Stimulated activated CD4-positive, alpha-beta T cell treated with anti-CD3 and anti-CD28 coated beads, Interleukin-12 subunit alpha, Interleukin-12 subunit beta, amount 100 ng/mL, for 24 hours (primary cell): ENCODE results near the gene IP6K2.

Experiments used
- DNase-seq, 2 experiments: peaks; one replicate each; pipeline ENCODE4 v3.0.0-alpha.2; 2020; ENCODE audit warnings: low read depth in 2 of 2

IP6K2 gene

GRCh38 chr3:48690846-48691458 is 26.1 kb downstream of the IP6K2 start:
- no peak for DNase-seq

- no peak for DNase-seq
These were observed 27.6 kb downstream of the IP6K2 start for GRCh38 chr3:48689384-48689783.

- DNase-seq, result no peak
These were observed 28.3 kb downstream of the IP6K2 start for GRCh38 chr3:48688737-48689075.

- DNase-seq, result no peak
These were observed 28.8 kb downstream of the IP6K2 start for GRCh38 chr3:48688032-48688736.

- DNase-seq, result no peak
These were observed 29.8 kb downstream of the IP6K2 start for GRCh38 chr3:48687220-48687678.

DNA sequence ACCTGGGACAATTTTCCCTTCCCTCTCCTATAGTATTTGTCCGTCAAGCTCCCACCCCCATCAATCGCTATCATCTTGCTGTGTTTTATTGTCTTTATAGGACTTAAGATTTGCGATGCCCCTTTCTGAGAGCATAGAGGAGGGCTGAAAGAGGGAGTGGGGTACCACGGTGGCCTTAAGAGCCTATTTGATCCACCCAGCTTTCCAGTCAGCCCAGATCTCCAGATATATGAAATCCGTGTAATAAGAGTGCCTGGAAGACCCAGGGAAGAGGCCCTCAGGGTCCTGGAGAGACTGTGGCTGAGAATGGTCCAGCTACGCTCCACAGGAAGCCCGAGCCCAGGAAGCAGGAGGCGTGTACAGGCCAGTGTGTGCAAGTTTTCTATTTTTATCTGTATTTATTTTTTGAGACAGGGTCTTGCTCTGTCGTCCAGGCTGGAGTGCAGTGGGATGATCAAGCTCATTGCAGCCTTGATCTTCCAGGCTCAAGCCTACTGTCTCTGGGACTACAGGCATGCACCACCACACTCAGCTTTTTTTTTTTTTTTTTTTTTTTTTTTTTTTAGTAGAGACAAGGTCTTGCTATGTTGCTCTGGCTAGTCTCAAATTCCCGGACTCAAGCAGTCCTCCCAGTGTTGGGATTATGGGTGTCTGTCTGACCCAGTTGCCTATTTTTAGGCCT is 30.3 kb downstream of the IP6K2 start:
- DNase-seq, result no peak

DNA sequence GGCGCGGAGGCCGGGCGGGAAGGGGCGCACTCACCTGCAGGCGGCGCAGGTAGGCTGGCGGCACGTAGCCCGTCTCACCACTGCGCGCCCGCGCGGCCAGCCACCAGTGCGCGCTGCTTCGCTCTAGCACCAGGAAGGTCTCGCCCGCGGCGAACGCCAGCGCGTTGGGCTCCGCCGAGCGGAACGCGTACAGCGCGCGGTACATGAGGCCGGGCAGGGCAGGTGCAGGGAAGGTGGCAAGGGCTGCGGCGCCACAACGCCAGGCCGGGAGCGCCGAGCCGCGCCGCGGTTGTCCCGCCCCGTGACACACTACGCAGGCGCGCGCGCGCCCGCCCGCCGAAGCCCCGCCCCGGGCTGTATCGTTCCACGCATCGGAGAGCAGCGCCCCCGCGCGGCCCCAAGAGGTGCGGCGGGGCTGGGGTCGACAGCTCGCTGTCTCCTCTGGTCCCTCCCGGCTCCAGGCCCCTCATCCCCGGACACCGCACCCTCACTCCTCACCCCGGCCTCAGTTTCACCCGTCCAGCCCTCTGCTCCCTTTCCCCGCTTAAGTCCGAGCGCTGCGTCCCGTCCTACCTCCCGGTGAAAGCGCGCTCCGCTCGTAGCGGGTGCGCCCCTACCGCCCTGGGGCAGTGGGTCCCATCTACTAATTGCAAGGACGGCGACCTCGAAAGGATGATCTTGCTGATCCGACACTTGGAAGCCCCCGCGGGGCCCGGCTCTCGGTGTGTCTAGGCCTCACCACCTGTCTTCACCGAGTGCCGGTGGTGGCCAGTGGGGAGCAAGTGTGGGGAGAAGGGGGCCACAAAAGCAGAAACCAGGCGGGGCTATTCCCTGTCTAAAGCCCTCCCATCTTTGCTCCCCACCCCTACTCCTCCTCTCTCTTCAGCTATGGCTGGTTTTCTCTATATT is 31.2 kb downstream of the IP6K2 start, which contains the start of gene NCKIPSD:
Gene NCKIPSD, minus strand, starts transcription at position 313 of the 909 bp plus-strand sequence. Its CDS starts 108 bp downstream, at position 205.
- peak; percentile 84 to 89 for DNase-seq

GRCh38 chr3:48685293-48685602 is 31.8 kb downstream of the IP6K2 start:
- no peak for DNase-seq

- no peak for DNase-seq
These were observed 32.4 kb downstream of the IP6K2 start for GRCh38 chr3:48684480-48685143.

- no peak for DNase-seq
These were observed 33.0 kb downstream of the IP6K2 start for GRCh38 chr3:48684054-48684349.

DNA sequence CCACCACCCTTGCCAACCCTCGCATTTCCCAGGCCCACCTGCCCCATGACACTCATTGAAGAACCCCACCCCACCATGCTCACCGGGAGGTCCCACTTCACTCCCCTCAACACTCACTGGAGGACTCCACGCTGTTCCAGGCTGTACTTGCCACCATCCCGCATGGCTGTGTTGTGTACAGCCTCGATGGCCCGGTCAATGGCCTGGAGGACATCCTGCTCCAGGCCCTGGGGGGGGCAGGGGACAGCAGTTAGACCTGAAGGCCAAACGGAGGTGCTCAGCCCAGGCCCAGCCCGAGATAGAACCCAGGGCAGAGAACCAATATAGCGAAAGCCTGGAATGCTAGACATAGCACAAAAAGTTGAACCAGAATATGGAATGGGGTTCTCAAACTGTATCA is 34.2 kb downstream of the IP6K2 start:
- no peak for DNase-seq

DNA sequence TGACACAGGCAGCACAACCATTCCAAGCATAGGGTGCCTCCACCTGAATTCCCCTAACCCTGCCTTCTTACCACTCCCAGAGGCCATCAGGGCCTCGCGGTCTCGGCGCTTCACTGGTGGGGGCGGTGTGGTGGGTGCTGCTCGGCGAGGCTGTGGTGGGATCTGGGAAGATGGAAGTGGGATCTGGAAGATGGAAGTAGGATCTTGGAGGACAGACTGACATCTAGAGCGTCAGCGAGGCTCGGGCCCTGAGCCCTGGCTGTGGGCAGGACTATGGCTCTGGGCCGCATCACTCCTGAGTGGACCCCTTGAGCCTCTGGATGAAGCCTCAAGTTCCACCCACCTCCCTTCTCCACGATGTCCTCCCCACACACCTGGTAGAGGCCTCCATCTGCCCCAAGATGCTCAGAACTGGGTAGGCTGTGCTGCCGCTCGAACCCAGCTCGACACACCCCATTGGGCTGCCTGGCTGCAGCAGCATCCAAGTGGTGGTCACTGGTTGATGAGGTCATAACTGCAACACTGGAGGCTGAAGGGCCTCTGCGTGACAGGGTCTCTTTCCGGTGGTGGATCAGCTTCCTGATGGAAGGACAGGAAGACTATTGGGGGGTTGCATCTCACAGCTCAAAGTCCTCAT is 34.9 kb downstream of the IP6K2 start:
- no peak for DNase-seq

GRCh38 chr3:48681541-48681880 is 35.5 kb downstream of the IP6K2 start:
- no peak for DNase-seq

DNA sequence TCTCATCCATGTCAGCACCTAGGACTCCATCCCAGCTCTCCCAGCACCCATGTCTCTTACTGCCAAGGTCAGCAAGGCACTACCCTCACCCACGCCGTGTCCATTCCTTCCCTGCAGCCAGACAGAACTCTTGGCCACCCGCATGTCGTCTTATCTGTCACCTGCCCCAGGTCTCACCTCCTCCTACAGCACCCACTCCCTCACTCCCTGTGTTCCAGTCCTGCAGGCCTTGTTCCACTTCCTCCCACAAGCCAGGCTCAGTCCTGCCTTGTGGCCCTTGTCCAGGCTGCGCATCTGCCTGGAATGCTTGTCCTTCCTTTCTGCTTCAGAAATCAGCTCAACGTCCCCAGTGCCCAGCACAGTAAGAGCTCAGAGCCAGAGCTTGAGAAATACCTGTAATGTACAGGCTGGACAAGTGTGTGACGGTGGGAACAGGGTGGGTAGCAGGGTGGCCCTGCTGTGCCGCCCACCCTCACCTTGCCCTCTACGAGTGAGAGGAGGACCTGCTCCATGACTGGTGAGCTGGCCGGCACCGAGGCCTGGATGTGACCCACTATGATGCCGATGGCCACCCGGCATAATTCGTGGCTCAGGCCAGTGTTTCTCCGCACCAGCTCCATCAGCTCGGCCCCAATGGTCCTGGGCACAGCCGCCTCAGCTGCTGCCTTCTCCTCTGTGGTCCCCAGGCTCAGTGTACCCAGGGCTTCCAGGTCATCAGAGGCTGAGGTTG is 36.0 kb downstream of the IP6K2 start:
- DNase-seq, result no peak

DNA sequence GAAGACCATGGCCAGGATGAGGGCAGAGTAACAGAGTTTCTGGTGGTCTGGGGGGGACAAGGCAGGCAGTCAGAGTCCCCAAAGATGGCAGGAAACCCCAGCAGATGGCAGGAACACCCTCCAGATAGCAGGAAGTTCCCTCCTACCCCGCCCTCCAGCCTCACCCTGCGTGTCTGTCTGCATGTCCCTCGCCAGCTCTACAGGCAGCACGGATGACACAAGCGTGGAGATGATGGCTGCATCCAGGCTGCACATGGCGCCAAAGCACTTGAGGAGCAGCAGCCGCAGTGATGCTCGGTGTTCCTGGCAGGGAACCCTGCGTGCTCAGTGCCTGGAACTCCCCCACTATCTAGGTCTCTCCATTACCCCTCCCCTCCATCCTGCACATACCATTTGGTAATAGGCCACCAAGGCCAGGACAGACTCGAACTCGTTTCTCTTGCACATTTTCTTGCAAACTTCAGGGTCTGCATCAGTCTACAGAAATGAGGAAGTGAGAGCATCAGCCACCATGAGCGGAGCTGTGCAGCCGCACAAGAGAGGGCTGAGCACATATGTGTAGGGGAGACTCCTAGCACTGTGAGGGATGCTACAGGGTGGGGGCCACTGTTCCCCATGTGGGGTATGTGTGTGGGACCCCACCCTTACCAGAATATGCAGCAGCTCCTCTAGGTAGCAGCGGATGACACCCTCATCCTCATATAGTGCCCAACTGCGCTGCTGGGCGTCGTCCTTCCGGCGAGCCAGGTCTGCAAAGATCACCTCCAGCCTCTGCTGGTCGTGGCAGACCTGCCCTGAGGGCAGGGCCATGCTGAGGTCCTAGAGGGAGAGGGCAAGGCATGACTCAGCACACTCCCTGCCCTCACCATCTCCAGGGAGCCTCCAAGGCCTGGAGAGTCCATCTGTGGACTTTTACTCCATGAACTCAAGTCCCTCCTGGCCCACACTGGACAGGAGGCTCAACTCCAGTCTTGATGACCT is 37.3 kb downstream of the IP6K2 start:
- DNase-seq, result no peak

DNA sequence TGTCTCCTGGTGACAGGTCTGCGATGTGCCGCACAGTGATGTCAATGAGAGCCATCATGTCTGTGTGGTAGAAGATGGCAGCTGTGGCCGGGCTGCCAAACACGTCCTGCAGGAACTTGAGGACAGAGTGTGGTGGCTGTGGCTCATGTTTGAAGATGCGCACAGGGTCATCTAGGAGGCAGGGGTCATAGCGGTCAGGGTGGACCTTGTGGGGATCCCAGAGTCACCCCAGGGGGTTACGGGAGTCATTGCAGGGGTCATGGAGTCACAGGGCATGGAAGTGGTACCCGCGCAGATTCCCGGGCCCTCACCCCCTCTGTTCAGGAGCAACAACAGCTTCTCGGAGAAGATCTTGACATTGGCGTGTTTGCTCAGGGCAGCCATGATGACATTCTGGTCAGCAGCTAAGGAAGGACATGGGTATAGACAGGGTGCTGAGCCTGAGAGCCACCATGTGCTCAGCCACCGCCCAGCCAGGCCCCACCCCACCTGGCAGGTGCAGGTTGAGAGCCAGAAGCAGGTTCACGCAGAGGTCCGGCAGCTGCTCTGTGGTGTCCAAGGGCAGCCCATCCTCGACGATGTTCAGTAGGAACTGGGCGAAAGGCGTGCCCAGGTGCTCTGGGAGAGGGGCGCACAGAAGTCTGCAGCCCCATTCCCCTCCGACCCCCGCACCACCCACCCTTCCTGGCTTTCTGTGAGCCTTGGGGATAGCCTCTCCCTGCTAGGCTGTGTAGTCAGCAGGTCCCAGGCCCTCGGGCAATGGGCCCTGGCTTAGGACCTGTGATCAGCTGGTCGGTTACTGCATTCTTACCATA is 38.2 kb downstream of the IP6K2 start:
- no peak for DNase-seq

DNA sequence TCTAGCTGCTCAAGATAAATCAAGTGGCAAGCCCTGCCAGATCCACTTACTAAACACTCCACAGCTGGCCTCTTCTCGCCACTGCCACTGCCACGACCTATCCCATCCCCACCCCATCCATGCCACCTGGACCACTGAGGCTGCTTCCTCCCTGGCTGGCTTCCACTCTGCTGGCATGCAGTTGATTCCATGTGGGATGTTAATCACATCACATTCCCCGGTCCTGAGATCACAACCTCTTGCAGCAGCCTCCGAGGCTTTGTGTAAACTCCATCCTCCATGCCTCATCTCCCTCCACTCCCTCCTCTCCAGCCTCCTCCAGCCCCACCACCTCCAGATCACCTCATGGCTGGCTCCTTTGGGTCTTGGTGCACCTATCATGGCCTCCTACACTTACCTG is 39.0 kb downstream of the IP6K2 start:
- no peak for DNase-seq

GRCh38 chr3:48674505-48674904 is 42.5 kb downstream of the IP6K2 start:
- no peak for DNase-seq

DNA sequence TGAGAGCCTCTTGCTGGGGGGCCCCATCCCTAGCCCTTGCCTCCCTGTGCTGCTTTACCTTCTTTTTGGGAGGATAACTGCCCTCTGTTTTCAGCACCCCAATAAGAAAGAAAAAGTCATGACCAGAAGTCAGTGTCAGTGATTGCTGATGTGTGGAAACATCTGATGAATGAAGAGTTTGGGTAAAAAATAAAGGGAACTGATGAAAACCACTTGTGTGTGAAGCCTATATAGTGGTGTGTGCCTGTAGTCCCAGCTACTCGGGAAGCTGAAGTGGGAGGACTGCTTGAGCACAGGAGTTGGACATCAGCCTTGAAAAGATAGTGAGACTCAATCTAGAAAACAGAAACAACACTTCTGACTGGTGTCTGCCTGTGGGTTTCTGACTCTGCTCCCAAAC is 44.5 kb downstream of the IP6K2 start:
- no peak for DNase-seq
